GM19467 (cell line): Measurements from ENCODE around the gene COQ9.

ENCODE experiments used
- ATAC-seq: cut with Tn5 transposase; IDR thresholded peaks from one replicate; pipeline ENCODE4 v1.9.1; 2021; ENCODE audit warnings: mild to moderate bottlenecking, moderate library complexity; ENCODE audit not compliant: unreplicated experiment

COQ9 gene

GRCh38 chr16:57471209-57471608 lies 23.9 kb downstream of the COQ9 start:
- ATAC-seq, result no peak

- ATAC-seq, result no peak
Observed at GRCh38 chr16:57471852-57472664, 24.8 kb downstream of the COQ9 start.

GRCh38 chr16:57472665-57473060 lies 25.4 kb downstream of the COQ9 start:
- no peak for ATAC-seq

GRCh38 chr16:57473176-57473840 lies 26.0 kb downstream of the COQ9 start:
- ATAC-seq, result no peak

GRCh38 chr16:57473906-57474305 lies 26.6 kb downstream of the COQ9 start:
- ATAC-seq, result no peak

GRCh38 chr16:57474671-57475661 lies 27.7 kb downstream of the COQ9 start:
- ATAC-seq, result no peak

- peak; percentile 89 for ATAC-seq
Observed at GRCh38 chr16:57475711-57476339, 28.5 kb downstream of the COQ9 start.

- ATAC-seq, result no peak
Observed at GRCh38 chr16:57476546-57477410, 29.5 kb downstream of the COQ9 start.

- no peak for ATAC-seq
Observed at GRCh38 chr16:57477531-57478202, 30.4 kb downstream of the COQ9 start.

- ATAC-seq, result no peak
Observed at GRCh38 chr16:57478396-57479204, 31.3 kb downstream of the COQ9 start.

- ATAC-seq, result no peak
Observed at GRCh38 chr16:57479205-57479975, 32.1 kb downstream of the COQ9 start.

- no peak for ATAC-seq
Observed at GRCh38 chr16:57479976-57480753, 32.9 kb downstream of the COQ9 start.

GRCh38 chr16:57480754-57481230 lies 33.5 kb downstream of the COQ9 start:
- no peak for ATAC-seq

GRCh38 chr16:57481421-57481820 lies 34.1 kb downstream of the COQ9 start:
- ATAC-seq, result no peak

- ATAC-seq, result no peak
Observed at GRCh38 chr16:57482845-57483545, 35.7 kb downstream of the COQ9 start.
